Stimulated activated naive CD8-positive, alpha-beta T cell treated with anti-CD3 and anti-CD28 coated beads, Interleukin-15, Interleukin-2, amounts not matched to agents 100 U/mL and 50 U/mL, for 24 hours (primary cell): ENCODE results near the gene OR10AG1.

Experiments used
- ATAC-seq: fragments of 150-1000 bp; cut with Tn5 transposase; one replicate; pipeline ENCODE4 v1.10.0; 2021
- DNase-seq: peaks from one replicate; pipeline ENCODE4 v3.0.0; 2021

The OR10AG1 gene, protein sequence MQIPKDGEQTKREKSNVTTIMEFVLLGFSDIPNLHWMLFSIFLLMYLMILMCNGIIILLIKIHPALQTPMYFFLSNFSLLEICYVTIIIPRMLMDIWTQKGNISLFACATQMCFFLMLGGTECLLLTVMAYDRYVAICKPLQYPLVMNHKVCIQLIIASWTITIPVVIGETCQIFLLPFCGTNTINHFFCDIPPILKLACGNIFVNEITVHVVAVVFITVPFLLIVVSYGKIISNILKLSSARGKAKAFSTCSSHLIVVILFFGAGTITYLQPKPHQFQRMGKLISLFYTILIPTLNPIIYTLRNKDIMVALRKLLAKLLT

DNA sequence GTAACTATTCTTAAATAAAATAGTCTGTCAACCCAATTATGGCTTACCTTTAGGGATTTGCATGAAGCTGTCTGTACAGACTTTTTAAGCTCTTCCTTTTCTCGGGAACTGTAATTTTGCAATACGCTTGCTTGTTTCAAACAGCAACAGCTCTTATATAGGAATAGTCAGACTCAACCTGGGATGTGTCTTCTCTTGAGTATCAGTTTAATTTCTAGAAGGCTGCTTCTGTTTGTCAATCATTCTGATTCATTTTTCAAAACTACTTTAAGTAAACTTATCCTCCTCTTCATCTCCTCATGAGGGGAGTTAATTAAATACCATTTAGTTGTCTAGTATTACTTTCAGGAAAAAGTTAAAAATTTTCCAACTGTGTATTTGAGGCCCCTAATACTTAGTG is at the start of gene OR10AG1:
Gene OR10AG1, minus strand, starts transcription at position 101 of the 400 bp plus-strand sequence. Its CDS starts 38 bp downstream, at position 63.
- DNase-seq, result no peak
- no peak for ATAC-seq

DNA sequence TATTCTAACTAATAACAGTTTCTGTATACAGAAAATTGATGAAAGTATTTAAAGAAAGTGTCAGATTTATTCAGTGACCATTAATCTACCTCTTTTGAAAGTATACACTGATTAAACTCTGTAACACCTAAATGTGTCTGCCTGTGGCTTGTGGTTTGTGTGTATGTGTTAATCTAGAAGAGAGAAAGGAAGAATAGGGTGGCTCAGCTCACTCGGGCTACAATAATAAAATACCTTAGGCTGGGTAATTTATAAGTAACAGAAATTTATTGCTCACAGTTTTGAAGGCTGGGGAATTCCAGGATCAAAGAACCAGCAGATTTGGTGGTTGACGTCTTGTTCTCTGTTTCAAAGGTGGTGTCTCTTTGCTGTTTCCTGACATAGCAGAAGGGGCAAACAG is 44.1 kb upstream of the OR10AG1 start:
- ATAC-seq (no peak), DNase-seq (no peak)

DNA sequence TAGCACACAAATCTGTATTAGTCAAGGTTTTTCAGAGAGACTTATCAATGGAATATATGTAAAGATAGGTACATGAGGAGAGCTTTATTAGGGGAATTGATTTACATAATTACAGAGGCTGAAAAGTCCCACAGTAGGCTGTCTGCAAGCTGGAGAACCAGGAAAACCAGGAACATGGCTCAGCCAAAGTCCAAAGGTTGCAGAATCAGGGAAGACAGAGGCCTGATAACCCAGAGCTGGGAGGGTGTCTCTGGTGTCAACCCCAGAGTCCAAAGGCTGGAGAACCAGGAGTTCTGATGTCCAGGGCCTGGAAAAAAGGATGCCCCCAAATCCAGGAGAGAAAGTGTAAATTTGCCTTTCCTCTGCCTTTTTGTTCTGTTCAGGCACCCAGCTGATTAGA is 41.0 kb upstream of the OR10AG1 start:
- ATAC-seq, result no peak
- no peak for DNase-seq

DNA sequence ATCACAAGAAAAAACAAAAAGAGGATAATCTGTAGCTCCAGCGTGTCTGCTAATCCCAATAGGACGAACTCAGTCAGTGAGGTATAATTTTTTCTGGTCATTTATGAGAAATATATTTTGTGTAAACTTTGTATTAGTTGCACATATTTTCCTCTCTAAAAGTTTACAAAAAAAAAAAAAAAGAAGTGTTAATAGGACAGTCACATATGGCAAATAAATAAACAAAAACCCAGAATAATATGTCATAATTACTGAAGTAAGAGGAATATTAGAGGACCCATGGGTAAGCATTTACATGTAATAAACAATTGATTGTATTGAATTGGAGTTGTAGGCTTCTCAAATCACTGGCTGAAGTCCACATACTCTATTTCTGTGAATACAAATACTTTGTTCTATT is 24.8 kb upstream of the OR10AG1 start, which contains the start of gene OR5F1:
Gene OR5F1, minus strand, starts transcription at position 101 of the 400 bp plus-strand sequence. Its CDS starts 0 bp downstream, at position 101.
- DNase-seq, result no peak
- no peak for ATAC-seq

DNA sequence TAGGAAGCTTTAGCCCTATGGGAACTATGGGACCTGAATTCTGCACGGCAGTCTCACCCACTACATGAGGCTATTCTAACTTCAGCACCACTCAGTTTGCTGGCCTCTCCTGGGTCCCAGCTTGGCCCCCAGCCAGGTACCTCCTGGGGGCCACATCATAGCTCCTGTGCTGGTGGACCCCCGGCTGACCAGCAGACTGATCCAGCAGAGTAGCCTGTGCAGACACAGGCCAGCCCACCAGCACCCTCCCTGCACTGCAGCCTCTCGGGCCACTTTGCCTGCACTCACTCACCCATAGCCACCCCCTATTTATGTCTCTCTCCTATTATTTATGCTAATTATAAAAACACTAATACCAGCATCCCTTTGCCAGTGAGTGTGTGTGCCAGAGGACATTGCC is 1.2 kb upstream of the OR10AG1 start:
- ATAC-seq (no peak), DNase-seq (no peak)

DNA sequence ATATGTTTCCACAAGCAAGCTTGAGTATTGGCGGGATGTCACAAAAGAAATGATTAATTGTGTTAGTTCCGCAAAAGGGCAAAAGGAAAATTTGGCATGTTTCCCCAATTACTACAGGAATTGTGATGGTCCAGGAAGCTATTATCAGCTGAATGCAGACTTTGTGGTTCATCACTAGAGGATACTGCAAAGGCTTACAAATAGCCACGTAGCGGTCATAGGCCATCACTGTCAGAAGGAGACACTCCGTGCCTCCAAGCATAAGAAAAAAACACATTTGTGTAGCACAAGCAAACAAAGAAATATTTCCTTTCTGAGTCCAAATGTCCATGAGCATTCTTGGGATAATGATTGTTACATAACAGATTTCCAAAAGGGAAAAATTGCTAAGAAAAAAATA is 1.8 kb downstream of the OR10AG1 start:
- no peak for DNase-seq
- no peak for ATAC-seq

DNA sequence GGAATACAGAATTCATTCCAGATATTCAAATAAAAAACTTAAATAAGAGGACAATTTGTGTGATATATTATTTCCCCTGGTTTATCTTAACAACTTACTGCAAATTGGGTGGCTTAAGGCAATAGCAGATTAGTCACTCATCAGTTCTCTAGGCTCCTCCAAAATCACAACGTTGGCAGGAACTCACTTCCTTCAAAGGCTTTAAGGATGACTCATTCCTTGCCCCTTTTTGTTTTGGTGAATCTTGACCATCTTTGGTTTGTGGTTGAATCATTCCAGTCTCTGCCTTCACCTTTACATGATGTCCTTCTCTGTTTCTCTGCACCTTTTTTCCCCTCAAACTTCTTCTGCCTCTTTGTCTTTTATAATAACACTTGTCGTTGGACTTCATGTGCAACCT is 3.4 kb downstream of the OR10AG1 start:
- ATAC-seq (no peak), DNase-seq (no peak)

DNA sequence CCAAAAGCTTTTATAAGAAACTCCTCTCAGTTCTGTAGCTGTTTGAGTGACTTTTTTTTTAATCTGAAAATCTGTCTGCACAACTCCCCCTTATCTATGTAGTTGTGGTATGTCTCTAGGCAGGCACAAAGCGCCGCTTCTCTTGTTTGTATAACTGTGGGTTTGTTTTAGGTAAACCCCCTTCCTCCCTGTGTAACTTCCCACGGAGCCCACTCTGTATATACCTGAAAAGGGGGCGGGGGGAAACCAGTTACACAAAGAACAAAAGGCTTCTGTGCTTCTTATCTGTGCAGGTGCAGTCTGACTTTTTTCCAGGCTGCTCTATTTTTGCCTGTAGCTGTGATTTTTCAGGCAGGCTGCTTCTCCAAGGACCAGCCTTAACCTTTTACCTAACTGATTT is 13.2 kb downstream of the OR10AG1 start:
- ATAC-seq (no peak), DNase-seq (no peak)

DNA sequence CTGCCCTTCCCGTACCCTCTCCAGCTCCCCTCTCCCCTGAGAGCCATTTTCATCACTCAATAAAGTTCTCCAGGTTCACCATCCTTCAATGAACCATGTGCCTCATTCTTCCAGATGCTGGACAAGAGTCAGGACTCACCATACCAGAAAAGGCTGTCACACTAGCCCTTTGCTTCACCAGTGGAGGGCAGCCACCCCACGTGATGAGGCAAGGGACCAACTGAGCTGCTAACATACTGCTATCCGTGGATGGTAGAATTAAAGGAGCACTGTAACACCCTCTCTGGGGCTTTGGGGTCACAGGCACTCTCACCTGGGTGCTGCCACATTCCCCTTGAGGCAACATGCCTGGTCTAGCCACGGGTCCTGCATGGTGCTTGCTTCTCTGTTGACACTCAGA is 20.4 kb downstream of the OR10AG1 start:
- DNase-seq, result no peak
- no peak for ATAC-seq

DNA sequence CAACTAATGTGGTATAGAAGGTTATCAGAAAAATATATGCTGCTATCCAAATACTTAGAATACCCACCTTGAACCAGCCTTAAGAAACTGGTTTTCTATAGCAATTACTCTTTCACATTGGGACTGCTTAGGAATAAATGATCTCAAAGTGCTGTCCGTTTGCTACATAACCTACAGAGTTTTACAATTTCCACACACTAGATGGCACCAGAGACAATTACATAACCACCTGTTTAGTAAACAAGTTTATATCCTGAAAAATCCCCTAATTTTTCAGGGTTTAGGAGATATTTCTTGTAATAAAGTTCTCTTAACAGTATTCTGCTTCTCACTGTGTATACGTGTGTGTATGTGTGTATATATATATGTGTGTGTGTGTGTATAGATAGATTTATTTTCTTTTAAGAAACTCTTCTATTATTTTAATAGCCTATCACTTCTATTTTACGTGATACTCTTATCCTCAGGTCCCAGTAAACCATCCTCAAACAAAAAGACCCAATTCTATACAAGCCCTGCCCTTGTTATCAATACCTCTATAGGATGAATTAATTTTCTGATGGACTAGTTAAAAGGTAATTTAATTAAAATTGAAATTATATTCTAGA is 26.9 kb downstream of the OR10AG1 start:
- ATAC-seq, result no peak
- no peak for DNase-seq

DNA sequence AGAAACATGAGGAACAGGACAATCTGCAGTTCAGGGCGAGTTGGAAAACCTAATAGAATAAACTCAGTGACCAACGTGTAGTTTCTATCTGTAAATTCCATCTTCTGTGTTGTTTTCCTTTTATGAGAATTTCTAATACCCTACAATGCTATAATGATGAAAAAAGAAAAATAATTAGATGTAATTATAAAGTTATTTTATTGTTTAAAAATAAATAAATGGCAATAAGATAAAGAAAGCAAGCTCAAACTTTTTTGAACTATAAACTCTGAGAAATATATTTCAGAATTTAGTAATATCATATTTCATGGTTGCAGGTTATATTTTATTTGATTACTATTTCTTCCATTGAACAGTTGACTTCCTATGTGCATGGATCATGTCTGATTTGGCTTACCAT is 33.4 kb downstream of the OR10AG1 start, which contains the start of gene OR5I1:
Gene OR5I1, minus strand, starts transcription at position 101 of the 400 bp plus-strand sequence. Its CDS starts 0 bp downstream, at position 101.
- ATAC-seq (no peak), DNase-seq (no peak)

DNA sequence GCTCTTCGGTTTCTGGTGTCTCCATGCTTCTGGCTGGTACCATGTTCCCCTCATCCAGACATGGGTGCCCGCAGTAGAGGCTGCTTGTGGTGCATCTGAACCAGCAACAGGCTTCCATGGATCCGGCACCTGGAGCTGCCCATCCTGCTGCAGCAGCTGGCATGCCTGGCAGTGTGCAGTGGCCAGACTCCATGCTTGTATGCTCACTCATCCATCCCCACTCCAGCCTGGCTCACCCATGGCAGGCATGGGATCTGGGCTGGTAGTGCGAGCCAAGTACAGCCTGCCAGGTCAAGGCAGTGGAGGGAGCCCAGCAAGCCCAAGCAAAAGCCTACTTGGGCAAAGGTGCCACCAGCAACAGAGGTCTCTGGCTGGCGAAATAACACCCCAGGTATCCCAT is 49.2 kb downstream of the OR10AG1 start:
- ATAC-seq (no peak), DNase-seq (no peak)
